Heart left ventricle (tissue), 13 donors: ENCODE data around the gene WARS2.

Experiments
- CTCF ChIP-seq, 12 donors: fragments of 200-600 bp; sonication (generic) in 4 of 12; IDR thresholded peaks; one replicate each; pipeline versions ENCODE4 v1.5.0 to v1.8.0; 2018 to 2022; ENCODE audit warnings: antibody characterized with exemption in 12 of 12, mild to moderate bottlenecking in 5 of 12
- POLR2A ChIP-seq, 2 donors: fragments of 450-650 bp; IDR thresholded peaks; one replicate each; pipeline ENCODE4 v1.6.1; 2017; ENCODE audit warnings: antibody characterized with exemption in 2 of 2, mild to moderate bottlenecking in 2 of 2, moderate library complexity in 2 of 2
- donor health status: ischemic (EF 13 %, LVEDD 7.1; RV severe dilation, severe dysfunction).
- donor health status: DM: no; HTN: yes; CAD: no.
- donor health status: DM: no; HTN: no; CAD: no.
- donor health status: ischemic (EF 25% LVEDD 6.9; RV normal size, moderate dysfunction).
- donor health status: ischemic (EF 25% LVEDD 5.7; RV mildly dilated, moderate dysfunction).
- donor health status: ischemic (EF 35%, LVEDD 5.7; RV mildly dilated, moderate dysfunction).
- donor health status: nonischemic (EF 11% LVEDD 7.7; RV severe dilation, severe dysfunction).
- donor health status: DM: yes; HTN: yes; CAD: no.
- donor health status: PGD.
- donor health status: ischemic (EF 29% LVEDD 5.4; RV normal size, mild dysfunction).
- donor health status: nonischemic (EF 23%, LVEDD 6.1; RV moderate dilation, normal function).

GRCh38 chr1:119143706-119144105, 3.3 kb upstream of the WARS2 start:
- TF ChIP-seq POLR2A (IDR thresholded peaks at IDR 0.05): no peak
- no peak for TF ChIP-seq CTCF (IDR thresholded peaks at IDR 0.05)
